HG03103 (cell line): Measurements from ENCODE around the gene KYNU.

Experiments used
- ATAC-seq: cut with Tn5 transposase; IDR thresholded peaks from one replicate; pipeline ENCODE4 v1.9.1; 2021; ENCODE audit warnings: low read depth; ENCODE audit not compliant: unreplicated experiment

Gene KYNU

DNA sequence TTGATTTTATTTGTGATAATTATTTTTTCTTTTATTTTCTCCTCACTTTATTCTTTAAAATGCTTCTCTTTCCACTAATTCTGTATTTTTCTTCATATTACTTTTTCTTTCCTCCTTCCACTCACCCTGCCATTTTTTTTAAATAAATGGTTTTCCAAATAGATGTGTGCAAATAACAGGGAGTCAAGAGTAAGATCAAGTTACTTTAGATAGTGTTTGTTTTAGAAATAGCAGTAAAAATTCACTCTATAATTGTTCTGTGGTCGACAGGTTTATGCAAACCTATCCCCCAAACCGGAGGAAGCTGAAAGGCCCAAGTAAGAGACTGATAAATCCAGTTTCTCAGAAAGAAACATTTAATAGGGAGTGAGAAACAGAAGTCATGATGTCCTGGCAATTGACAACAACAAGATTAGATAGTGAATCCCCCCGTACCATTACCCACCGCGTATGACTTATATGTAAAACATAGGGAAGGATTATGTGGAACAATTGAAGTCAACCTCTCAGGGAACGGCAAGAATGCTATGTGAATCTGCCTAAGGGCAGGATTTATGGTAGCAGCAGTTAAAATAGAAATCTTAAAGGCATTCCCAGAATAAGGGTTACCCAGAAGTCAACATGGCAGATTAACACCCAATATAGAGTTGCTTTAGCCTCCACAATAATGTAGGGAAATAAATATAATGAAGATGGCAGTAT lies 75.5 kb downstream of the KYNU start:
- no peak for ATAC-seq

GRCh38 chr2:142954493-142954892 lies 77.0 kb downstream of the KYNU start:
- no peak for ATAC-seq

- ATAC-seq = no peak
Measured at GRCh38 chr2:142957144-142957543, 79.7 kb downstream of the KYNU start.

DNA sequence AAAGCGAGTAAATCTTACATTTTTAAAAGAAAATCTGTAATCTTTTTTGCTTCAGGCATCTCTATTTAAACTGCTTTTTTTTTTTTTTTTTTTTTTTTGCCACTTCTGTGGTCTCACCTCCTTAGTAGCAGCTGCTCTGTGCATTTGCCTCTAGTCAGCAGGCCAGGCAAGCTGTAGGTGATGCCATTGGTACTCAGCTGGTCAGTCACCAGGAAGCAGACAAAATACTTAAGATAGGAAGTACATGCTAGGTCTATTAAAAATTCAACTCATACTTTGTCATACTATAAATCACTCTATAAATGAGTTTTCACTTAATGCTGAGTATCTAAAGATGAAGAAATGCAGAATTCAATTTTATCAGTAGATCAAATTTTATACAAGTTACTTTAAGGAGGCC lies 83.7 kb downstream of the KYNU start:
- ATAC-seq = no peak

GRCh38 chr2:142965443-142965842 lies 88.0 kb downstream of the KYNU start:
- ATAC-seq = no peak

DNA sequence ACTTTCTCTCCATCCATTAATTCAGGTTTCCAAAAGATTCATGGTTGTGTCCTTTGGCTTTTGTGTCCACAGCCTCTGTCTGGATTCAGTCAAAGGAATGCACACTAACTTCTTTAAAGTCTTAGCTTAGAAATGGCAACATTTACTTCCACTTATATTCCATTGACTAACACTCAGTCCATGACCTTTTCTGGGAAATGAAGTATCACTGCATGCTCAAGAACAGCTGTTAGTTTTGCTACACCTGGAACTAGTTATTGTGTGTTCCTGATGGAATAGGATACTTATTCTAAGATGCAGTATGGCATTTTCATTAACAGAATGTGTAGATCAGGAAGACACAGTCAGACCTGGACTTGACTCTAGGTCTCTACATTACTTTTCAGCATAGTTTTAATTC lies 88.8 kb downstream of the KYNU start:
- no peak for ATAC-seq

DNA sequence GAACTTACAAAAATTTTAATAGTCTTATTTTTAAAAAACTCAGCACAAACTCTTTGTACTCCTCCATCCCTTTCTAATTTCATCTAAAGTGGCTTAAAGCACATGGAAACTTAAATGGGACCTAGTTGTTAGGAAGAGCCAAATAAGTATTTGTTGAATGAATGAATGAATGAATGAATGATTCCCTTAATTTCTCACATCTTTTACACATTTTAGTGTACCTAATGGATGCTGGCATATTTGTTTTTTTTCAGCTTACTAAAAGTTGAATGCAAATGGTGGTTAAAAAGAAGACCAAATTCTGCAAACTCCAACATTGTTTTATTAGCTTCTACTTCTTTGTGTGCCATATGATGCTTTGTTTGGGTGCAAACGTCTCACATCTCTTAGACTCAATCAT lies 89.6 kb downstream of the KYNU start:
- ATAC-seq = no peak

GRCh38 chr2:142973160-142973821 lies 95.8 kb downstream of the KYNU start:
- no peak for ATAC-seq

- no peak for ATAC-seq
Measured at GRCh38 chr2:142973822-142974207, 96.4 kb downstream of the KYNU start.

DNA sequence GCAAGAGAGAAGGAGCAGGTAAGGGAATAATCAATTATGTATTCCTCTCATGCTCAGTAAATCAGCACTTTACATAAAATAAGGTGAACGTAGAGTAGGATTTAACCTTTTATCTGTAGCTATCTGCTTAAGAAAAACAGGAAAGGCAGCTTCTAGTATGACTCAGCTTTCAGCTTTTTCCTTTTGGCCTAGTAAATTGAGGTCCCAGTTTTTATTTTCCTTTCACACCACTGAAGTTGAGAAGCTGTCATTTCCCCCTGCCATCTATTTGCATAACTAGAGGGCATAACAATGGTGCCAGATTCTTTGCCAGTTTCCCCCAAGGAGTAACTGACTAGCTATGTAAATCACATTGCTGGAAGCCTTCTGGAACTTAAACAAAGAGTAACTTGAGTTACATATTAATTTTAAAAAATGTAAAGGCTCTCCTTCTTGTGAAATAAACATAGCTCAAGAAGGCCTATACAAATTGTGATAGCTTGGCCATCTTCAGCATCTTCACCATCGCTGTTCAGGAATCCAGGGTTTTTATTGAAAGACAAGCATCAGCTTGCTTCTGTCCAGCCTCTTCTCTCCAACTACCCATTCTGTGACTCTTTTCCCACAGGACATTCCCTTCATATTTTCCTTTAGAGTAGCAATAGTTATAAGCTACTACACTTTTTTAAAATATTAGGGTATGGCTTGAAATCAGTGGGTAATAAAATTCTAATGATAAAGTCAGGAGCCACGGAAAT lies 97.0 kb downstream of the KYNU start:
- no peak for ATAC-seq

DNA sequence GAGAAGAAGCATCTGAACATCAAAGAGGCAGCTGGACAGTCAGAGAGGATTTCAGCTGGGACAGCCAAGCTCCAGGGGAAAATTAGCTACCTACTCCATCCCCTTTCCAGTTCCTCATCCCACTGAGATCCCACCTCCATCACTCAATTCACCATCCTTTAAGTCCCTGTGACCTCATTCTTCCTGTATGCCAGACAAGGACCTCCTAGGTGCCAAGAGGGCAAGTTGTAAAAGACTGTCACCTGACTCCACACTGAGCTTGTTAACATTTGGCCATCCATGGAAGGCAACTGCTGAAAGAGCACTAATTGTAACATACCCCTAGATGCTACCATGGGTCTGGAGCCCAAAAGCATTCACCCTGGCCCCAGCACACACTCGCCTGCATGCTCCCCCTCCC lies 97.8 kb downstream of the KYNU start:
- ATAC-seq = no peak

DNA sequence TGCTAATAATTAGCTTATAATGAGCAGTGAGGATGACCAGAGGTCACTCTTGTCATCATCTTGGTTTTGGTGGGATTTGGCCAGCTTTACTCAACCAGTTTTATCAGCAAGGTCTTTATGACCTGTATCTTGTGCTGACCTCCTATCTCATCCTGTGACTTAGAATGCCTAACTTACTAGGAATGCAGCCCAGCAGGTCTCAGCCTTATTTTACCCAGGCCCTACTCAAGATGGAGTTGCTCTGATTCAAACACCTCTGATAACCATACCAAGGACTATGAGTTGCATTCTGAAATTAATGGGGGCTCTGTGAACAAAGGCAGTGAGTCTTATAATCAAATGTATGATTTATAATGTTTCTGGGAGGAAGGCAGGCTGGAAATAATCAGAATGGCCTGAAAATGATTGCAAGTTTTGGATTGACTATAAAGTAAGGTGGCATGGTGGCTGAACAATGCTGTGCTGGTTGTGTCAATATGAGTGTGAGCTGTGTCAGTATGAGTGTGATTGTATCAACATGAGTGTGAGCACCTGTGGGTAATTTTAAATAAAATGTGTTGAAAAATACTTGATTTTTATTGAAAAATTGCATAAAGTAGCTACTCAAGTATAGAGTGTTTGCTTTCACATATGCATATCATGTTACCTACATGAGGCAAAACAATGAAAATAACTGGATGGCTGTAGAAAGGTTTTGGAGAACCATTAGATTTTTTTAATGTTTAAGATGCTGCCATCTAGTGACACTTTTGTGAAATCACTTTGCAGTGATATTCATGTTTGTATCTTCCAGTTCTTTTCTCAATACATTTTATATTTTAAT lies 103.0 kb downstream of the KYNU start:
- peak; percentile 32 for ATAC-seq

DNA sequence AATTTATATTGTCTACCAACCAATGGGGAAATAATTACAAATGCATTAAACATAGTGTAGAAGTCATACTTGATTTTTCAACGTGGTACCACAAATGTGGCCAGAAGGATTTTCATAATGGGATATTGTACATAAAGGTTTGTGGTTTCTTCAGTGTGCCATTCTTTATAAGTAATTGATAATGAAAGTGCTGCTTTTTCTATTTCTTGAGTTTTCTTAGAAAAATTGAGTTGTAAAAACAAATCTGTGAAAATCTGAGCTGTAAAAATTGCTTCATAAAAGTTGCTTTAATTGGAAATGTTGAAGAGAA lies 103.6 kb downstream of the KYNU start:
- no peak for ATAC-seq

DNA sequence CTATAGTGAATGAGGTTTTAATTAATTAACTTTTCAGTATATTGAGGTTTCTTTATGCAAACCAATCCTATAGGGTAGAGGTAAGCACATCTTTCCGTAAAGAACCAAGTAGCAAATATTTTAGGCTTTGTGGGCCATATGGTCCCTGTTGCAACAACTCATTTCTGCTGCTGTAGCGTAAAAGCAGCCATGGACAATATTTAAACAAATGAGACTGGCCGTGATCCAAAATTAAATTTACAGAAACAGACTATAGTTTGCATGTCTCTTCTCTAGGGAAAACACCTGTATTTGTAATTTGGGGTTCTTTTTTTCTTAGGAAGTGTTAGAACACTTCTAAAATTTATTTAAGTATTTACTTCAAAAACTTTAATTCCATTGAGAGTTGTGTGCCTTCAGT lies 104.3 kb downstream of the KYNU start:
- ATAC-seq = no peak

GRCh38 chr2:142983174-142983573 lies 105.7 kb downstream of the KYNU start:
- peak; percentile 72 for ATAC-seq

DNA sequence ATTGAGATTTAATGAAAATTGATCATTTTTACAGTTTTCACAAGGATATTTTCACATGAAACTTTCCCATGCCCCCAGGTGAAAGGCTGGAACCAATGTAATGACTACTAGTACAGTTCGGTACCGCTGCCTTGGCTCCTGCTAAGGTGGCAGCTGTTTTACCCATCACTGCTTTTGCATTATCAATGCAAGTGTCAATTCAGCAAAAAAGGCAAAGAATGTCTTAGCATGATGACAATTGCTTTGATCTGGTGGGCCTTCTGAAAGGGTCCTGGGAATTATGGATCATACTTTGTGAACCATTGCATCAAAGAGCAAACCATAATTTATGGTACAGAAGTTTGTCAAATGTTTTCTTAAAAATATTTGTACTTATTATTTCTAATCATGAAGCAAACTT lies 107.2 kb downstream of the KYNU start:
- ATAC-seq = no peak

DNA sequence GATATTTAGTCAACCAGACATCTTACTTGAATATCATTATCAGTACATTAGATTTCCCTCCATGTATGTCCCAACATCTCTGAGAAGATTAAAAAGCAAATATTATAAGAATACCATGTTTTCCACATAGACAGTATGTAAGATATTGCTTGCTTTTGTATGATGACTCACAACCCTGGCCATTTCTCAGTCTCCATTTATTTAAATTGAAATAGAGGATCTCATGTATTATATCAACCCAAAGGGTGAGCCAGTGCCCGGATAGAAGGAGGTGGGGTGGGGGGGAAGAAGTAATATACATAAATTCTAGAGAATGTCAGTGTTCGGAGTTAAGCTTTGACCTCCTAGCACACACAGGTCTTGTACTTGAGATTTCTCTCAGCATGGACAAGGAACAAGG lies 109.6 kb downstream of the KYNU start:
- no peak for ATAC-seq

- no peak for ATAC-seq
Measured at GRCh38 chr2:142989273-142990204, 112.1 kb downstream of the KYNU start.

GRCh38 chr2:142991295-142991694 lies 113.8 kb downstream of the KYNU start:
- no peak for ATAC-seq

DNA sequence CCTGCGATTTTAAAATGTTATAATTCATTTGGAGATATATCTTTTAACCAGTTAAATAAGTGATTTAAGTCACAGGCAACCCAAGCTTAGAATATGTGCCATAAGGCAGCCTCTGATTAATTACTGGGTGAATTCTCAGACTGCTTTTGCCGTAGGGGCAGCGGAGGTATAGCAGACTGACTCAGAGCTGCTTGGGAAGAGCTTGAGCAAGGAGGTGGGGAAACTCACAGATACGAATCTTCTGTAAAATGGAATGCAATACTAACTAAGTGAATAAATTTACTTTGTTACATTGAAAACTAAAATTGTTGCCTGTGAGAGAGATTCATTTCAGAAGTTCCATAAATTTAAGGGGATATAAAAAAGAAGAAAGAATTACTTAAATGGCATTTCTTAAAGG lies 115.4 kb downstream of the KYNU start:
- no peak for ATAC-seq
